ENCODE results near the gene FGFRL1.

GRCh38 chr4:1024882-1025545, 13.6 kb downstream of the FGFRL1 start:
- TF ChIP-seq POLR2AphosphoS5 (IDR thresholded peaks at IDR 0.05; ENCODE audit: low read depth), result no peak
- TF ChIP-seq, protein P1, sequence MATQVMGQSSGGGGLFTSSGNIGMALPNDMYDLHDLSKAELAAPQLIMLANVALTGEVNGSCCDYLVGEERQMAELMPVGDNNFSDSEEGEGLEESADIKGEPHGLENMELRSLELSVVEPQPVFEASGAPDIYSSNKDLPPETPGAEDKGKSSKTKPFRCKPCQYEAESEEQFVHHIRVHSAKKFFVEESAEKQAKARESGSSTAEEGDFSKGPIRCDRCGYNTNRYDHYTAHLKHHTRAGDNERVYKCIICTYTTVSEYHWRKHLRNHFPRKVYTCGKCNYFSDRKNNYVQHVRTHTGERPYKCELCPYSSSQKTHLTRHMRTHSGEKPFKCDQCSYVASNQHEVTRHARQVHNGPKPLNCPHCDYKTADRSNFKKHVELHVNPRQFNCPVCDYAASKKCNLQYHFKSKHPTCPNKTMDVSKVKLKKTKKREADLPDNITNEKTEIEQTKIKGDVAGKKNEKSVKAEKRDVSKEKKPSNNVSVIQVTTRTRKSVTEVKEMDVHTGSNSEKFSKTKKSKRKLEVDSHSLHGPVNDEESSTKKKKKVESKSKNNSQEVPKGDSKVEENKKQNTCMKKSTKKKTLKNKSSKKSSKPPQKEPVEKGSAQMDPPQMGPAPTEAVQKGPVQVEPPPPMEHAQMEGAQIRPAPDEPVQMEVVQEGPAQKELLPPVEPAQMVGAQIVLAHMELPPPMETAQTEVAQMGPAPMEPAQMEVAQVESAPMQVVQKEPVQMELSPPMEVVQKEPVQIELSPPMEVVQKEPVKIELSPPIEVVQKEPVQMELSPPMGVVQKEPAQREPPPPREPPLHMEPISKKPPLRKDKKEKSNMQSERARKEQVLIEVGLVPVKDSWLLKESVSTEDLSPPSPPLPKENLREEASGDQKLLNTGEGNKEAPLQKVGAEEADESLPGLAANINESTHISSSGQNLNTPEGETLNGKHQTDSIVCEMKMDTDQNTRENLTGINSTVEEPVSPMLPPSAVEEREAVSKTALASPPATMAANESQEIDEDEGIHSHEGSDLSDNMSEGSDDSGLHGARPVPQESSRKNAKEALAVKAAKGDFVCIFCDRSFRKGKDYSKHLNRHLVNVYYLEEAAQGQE (IDR thresholded peaks at IDR 0.05; ENCODE audit: insufficient replicate concordance, low read depth), result no peak
